Measurements from ENCODE around the gene DRD4. TPM values are rescaled to one million over a fixed set of nuclear protein-coding genes. Genes with fewer than 3 reads are reported as not detected.

DRD4 gene
- total and polyA plus RNA-seq, 10 of the 15 experiments (the other 5 are each of a cell fraction or from before 2014, with no cell fraction given), result not detected

DNA sequence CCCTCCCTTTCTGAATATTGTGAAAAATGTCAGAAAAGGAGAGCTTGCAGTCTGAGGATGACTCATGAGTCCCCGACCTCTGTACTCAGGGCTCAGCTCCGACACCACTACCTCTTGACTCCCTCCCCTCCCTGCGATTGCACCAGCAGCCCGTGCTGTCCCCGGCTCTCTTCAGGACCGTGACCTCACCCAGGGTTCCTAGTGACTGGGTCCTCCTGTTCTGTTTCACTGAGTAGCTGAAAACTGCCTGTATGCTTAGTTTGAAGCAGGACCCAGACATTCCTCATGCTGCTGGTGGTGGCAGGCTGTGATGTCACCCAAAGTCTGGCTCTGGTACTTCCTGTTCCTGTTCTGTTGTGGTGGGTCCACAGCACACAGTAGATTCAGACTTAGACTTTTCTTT, 49.1 kb upstream of the DRD4 start:
- no TSS peak for BruUV-seq (replicated peaks)
- Histone ChIP-seq H2AFZ (ENCODE audit: control insufficient read depth, low read depth, low read length) (no peak overlapping the region), H3K9ac (ENCODE audit: control insufficient read depth, insufficient read depth, low read length) (no peak overlapping the region), H3K79me2 (ENCODE audit: control insufficient read depth, insufficient read depth, low read length) (no peaks in the 10 kb centered on the region), H3K4me3 (no peak overlapping the region), H3K4me1 (ENCODE audit: control insufficient read depth, insufficient read depth, low read length) (no peaks in the 10 kb centered on the region), H3K4me2 (ENCODE audit: control insufficient read depth, insufficient read depth) (no peak overlapping the region), H3K27me3 (replicated peaks in 1 of 2; ENCODE audit: control insufficient read depth in 2 of 2, insufficient read depth in 2 of 2, low read length in 1 of 2) (no peaks in the 10 kb centered on the region), H3K27ac (ENCODE audit: control insufficient read depth, insufficient read depth) (no peak overlapping the region), H3K36me3 (ENCODE audit: control insufficient read depth in 2 of 2, insufficient read depth in 2 of 2, low read length in 1 of 2) (peaks cover 29 to 43% of the 10 kb centered on the region in 2 experiments), H3K9me3 (replicated peaks; ENCODE audit: control insufficient read depth, insufficient read depth, low read length) (no peaks in the 10 kb centered on the region), H4K20me1 (ENCODE audit: control insufficient read depth, insufficient read depth) (no peaks in the 10 kb centered on the region)
- POLR2A ChIA-PET, result interaction anchor here (0.6 to 1.2 kb wide), 3 partner anchors 18 to 1210 kb away, joined by 3 to 5 read pairs (median 4); no protein-coding TSS in a partner anchor
- FAIRE-seq (no peak), DNase-seq (ENCODE audit: low read depth, low spot score) (no peak), ATAC-seq (no peak)
- SMC1A ChIA-PET (ENCODE audit: uncharacterized antibody, unreplicated experiment), result no interaction called here
- intact Hi-C loops (cut with micrococcal nuclease; ENCODE audit: unreplicated experiment) (no loop called here), in situ Hi-C loops (cut with MboI) (no loop called here)
- 82% methylated on average over 6 of the region's 6 CpGs for WGBS (ENCODE audit: insufficient coverage, insufficient replicate concordance, low lambda C conversion rate, missing lambda C conversion rate)
- CTCF ChIA-PET, result no interaction called here
- RAD21 ChIA-PET (ENCODE audit: unreplicated experiment), result no interaction called here
- TF ChIP-seq, protein P1, sequence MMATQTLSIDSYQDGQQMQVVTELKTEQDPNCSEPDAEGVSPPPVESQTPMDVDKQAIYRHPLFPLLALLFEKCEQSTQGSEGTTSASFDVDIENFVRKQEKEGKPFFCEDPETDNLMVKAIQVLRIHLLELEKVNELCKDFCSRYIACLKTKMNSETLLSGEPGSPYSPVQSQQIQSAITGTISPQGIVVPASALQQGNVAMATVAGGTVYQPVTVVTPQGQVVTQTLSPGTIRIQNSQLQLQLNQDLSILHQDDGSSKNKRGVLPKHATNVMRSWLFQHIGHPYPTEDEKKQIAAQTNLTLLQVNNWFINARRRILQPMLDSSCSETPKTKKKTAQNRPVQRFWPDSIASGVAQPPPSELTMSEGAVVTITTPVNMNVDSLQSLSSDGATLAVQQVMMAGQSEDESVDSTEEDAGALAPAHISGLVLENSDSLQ (IDR thresholded peaks at IDR 0.05), result no peak
- TF ChIP-seq TCF3 (IDR thresholded peaks at IDR 0.05; ENCODE audit: borderline replicate concordance, insufficient read depth, low read depth, low read length) (no peak), SUZ12 (IDR thresholded peaks at IDR 0.05; ENCODE audit: unreplicated experiment) (no peak), GABPA (IDR thresholded peaks at IDR 0.05; ENCODE audit: low read depth) (no peak), HDAC6 (IDR thresholded peaks at IDR 0.05; ENCODE audit: unreplicated experiment) (no peak), CHD1 (IDR thresholded peaks at IDR 0.05; ENCODE audit: low read depth, low read length) (no peak), TARDBP (IDR thresholded peaks at IDR 0.05; ENCODE audit: borderline replicate concordance) (no peak), HCFC1 (IDR thresholded peaks at IDR 0.05; ENCODE audit: low read length) (no peak), SMAD5 (IDR thresholded peaks at IDR 0.05; ENCODE audit: low read depth) (no peak)
- TF ChIP-seq, protein P2, sequence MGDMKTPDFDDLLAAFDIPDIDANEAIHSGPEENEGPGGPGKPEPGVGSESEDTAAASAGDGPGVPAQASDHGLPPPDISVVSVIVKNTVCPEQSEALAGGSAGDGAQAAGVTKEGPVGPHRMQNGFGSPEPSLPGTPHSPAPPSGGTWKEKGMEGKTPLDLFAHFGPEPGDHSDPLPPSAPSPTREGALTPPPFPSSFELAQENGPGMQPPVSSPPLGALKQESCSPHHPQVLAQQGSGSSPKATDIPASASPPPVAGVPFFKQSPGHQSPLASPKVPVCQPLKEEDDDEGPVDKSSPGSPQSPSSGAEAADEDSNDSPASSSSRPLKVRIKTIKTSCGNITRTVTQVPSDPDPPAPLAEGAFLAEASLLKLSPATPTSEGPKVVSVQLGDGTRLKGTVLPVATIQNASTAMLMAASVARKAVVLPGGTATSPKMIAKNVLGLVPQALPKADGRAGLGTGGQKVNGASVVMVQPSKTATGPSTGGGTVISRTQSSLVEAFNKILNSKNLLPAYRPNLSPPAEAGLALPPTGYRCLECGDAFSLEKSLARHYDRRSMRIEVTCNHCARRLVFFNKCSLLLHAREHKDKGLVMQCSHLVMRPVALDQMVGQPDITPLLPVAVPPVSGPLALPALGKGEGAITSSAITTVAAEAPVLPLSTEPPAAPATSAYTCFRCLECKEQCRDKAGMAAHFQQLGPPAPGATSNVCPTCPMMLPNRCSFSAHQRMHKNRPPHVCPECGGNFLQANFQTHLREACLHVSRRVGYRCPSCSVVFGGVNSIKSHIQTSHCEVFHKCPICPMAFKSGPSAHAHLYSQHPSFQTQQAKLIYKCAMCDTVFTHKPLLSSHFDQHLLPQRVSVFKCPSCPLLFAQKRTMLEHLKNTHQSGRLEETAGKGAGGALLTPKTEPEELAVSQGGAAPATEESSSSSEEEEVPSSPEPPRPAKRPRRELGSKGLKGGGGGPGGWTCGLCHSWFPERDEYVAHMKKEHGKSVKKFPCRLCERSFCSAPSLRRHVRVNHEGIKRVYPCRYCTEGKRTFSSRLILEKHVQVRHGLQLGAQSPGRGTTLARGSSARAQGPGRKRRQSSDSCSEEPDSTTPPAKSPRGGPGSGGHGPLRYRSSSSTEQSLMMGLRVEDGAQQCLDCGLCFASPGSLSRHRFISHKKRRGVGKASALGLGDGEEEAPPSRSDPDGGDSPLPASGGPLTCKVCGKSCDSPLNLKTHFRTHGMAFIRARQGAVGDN (IDR thresholded peaks at IDR 0.05), result no peak
- TF ChIP-seq, protein P3, sequence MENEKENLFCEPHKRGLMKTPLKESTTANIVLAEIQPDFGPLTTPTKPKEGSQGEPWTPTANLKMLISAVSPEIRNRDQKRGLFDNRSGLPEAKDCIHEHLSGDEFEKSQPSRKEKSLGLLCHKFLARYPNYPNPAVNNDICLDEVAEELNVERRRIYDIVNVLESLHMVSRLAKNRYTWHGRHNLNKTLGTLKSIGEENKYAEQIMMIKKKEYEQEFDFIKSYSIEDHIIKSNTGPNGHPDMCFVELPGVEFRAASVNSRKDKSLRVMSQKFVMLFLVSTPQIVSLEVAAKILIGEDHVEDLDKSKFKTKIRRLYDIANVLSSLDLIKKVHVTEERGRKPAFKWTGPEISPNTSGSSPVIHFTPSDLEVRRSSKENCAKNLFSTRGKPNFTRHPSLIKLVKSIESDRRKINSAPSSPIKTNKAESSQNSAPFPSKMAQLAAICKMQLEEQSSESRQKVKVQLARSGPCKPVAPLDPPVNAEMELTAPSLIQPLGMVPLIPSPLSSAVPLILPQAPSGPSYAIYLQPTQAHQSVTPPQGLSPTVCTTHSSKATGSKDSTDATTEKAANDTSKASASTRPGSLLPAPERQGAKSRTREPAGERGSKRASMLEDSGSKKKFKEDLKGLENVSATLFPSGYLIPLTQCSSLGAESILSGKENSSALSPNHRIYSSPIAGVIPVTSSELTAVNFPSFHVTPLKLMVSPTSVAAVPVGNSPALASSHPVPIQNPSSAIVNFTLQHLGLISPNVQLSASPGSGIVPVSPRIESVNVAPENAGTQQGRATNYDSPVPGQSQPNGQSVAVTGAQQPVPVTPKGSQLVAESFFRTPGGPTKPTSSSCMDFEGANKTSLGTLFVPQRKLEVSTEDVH (IDR thresholded peaks at IDR 0.05; ENCODE audit: low read depth, partially characterized antibody), result no peak
- TF ChIP-seq, protein P4, sequence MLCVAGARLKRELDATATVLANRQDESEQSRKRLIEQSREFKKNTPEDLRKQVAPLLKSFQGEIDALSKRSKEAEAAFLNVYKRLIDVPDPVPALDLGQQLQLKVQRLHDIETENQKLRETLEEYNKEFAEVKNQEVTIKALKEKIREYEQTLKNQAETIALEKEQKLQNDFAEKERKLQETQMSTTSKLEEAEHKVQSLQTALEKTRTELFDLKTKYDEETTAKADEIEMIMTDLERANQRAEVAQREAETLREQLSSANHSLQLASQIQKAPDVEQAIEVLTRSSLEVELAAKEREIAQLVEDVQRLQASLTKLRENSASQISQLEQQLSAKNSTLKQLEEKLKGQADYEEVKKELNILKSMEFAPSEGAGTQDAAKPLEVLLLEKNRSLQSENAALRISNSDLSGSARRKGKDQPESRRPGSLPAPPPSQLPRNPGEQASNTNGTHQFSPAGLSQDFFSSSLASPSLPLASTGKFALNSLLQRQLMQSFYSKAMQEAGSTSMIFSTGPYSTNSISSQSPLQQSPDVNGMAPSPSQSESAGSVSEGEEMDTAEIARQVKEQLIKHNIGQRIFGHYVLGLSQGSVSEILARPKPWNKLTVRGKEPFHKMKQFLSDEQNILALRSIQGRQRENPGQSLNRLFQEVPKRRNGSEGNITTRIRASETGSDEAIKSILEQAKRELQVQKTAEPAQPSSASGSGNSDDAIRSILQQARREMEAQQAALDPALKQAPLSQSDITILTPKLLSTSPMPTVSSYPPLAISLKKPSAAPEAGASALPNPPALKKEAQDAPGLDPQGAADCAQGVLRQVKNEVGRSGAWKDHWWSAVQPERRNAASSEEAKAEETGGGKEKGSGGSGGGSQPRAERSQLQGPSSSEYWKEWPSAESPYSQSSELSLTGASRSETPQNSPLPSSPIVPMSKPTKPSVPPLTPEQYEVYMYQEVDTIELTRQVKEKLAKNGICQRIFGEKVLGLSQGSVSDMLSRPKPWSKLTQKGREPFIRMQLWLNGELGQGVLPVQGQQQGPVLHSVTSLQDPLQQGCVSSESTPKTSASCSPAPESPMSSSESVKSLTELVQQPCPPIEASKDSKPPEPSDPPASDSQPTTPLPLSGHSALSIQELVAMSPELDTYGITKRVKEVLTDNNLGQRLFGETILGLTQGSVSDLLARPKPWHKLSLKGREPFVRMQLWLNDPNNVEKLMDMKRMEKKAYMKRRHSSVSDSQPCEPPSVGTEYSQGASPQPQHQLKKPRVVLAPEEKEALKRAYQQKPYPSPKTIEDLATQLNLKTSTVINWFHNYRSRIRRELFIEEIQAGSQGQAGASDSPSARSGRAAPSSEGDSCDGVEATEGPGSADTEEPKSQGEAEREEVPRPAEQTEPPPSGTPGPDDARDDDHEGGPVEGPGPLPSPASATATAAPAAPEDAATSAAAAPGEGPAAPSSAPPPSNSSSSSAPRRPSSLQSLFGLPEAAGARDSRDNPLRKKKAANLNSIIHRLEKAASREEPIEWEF (IDR thresholded peaks at IDR 0.05; ENCODE audit: insufficient replicate concordance, low read depth, low read length), result no peak
